Right lobe of liver (tissue), 6 donors: ENCODE results near the gene TOB1. TPM values are rescaled to one million over a fixed set of nuclear protein-coding genes. Genes with fewer than 3 reads are reported as not detected.

Experiments
- ATAC-seq, 4 donors: fragments of 200-7000 bp; cut with Tn5 transposase; one replicate each; pipeline ENCODE4 v1.9.1; 2020; ENCODE audit warnings: mild to moderate bottlenecking in 4 of 4, moderate library complexity in 4 of 4
- DNase-seq, 3 donors: peaks; one replicate each; pipeline ENCODE4 v3.0.0-alpha.2; 2020
- H3K27ac ChIP-seq, 3 donors: fragments of 200-600 bp; one replicate each; pipeline ENCODE4 v1.8.0; 2022
- H3K27me3 ChIP-seq, 2 donors: fragments of 200-600 bp; one replicate each; pipeline ENCODE4 v1.8.0; 2022
- H3K36me3 ChIP-seq, 4 donors: fragments of 200-600 bp; sonication (generic) in 1 of 4; one replicate each; pipeline versions ENCODE4 v1.5.1 to v1.8.0; 2017 to 2022; ENCODE audit warnings: control low read depth in 1 of 4
- H3K4me1 ChIP-seq, 4 donors: fragments of 200-600 bp; sonication (generic) in 1 of 4; one replicate each; pipeline versions ENCODE4 v1.5.1 to v1.8.0; 2017 to 2022; ENCODE audit warnings: control low read depth in 1 of 4
- H3K4me3 ChIP-seq, 3 donors: fragments of 200-600 bp; one replicate each; pipeline ENCODE4 v1.8.0; 2022
- H3K9me3 ChIP-seq, 4 donors: fragments of 200-600 bp; sonication (generic) in 1 of 4; one replicate each; pipeline versions ENCODE4 v1.5.1 to v1.8.0; 2017 to 2022; ENCODE audit warnings: control low read depth in 1 of 4
- CTCF ChIP-seq, 4 donors: fragments of 200-600 bp in 3 of 4; fragments of 450-650 bp in 1 of 4; IDR thresholded peaks; one replicate each; pipeline versions ENCODE4 v1.5.1 to v1.8.0; 2016 to 2022; ENCODE audit warnings: antibody characterized with exemption in 4 of 4, mild to moderate bottlenecking in 2 of 4
- POLR2A ChIP-seq: fragments of 450-650 bp; IDR thresholded peaks from one replicate; pipeline ENCODE4 v1.6.1; 2017; ENCODE audit warnings: antibody characterized with exemption, mild to moderate bottlenecking
- WGBS: methylation state at CpG from one replicate; pipeline ENCODE4 v1.1.6; 2018; ENCODE audit warnings: low coverage, low lambda C conversion rate; ENCODE audit not compliant: insufficient coverage; ENCODE audit errors: missing lambda C conversion rate; 5-methylcytosine and 5-hydroxymethylcytosine counted together
- intact Hi-C, 2 donors: fragments of 100-400 bp; cut with DNase I; formaldehyde crosslinking; loops; one replicate each; pipeline versions ENCODE4 v1.11.2 to v1.14.1; 2022
- total RNA-seq, 6 experiments: library from RNA; depleted of rRNA in 2 of 6; stranded (reverse); fragments of >200 nt in 2 of 6; fragmentation: NEBNext Ultra II Directional in 3 of 6; extraction: Animal tissue kit (Norgen Biotek cat#: 25700) in 3 of 6; gene quantifications; one replicate each; pipeline versions ENCODE4 v1.1.0 to v1.2.4, GENCODE V29; 2016 to 2023
- donor health status: DM: no; HTN: yes; CAD: no.
- donor health status: DM: no; HTN: no; CAD: no.
- donor health status: DM: no; HTN: no; CAD: no.
- donor health status: DM: no; HTN: yes; CAD: no.
- donor health status: DM: no; HTN: yes; CAD: no.

TOB1 gene
- total RNA-seq, 6 experiments from 2014 or later: 36.2 to 222 (median 82.1) TPM

- peaks cover 0 to 12% (median 5%) of the 10 kb centered on the region in 4 donors for H3K4me1 ChIP-seq
- H3K4me3 ChIP-seq: no peak overlapping the region
- H3K27me3 ChIP-seq: no peaks in the 10 kb centered on the region
- DNase-seq (no peak), ATAC-seq (no peak)
- no peaks in the 10 kb centered on the region for H3K36me3 ChIP-seq
- no peak overlapping the region for H3K27ac ChIP-seq
- H3K9me3 ChIP-seq: no peaks in the 10 kb centered on the region
- 48% methylated on average over 2 of the region's 2 CpGs for WGBS
- TF ChIP-seq POLR2A: no peak
- no peak for TF ChIP-seq CTCF (IDR thresholded peaks at IDR 0.05)
- intact Hi-C loops: loop anchor here in 1 of 2 donors (5.0 kb wide), 1 partner anchor 109 kb away; no protein-coding TSS in a partner anchor
Observed at GRCh38 chr17:50848711-50849110, 17.4 kb downstream of the TOB1 start.

- peaks cover 0 to 5% (median 2%) of the 10 kb centered on the region in 4 donors for H3K4me1 ChIP-seq
- no peaks in the 10 kb centered on the region for H3K9me3 ChIP-seq
- DNase-seq: no peak
- ATAC-seq: no peak
- TF ChIP-seq POLR2A: no peak
- TF ChIP-seq CTCF (IDR thresholded peaks at IDR 0.05): peak in 1 of 4 donors; percentile 10
- H3K27ac ChIP-seq: no peak overlapping the region
- WGBS: 100% methylated on average over 1 of the region's 3 CpGs
- intact Hi-C loops: loop anchor here in 1 of 2 donors (5.0 kb wide), 1 partner anchor 109 kb away; no protein-coding TSS in a partner anchor
- H3K4me3 ChIP-seq: no peak overlapping the region
- H3K27me3 ChIP-seq: no peaks in the 10 kb centered on the region
- no peaks in the 10 kb centered on the region for H3K36me3 ChIP-seq
Observed at GRCh38 chr17:50848039-50848438, 18.1 kb downstream of the TOB1 start.

GRCh38 chr17:50847566-50847965 is 18.6 kb downstream of the TOB1 start:
- intact Hi-C loops: loop anchor here in 1 of 2 donors (5.0 kb wide), 1 partner anchor 110 kb away; no protein-coding TSS in a partner anchor
- Histone ChIP-seq H3K36me3 (no peaks in the 10 kb centered on the region), H3K4me1 (peaks cover 0 to under 1% (median 0%) of the 10 kb centered on the region in 4 donors), H3K27me3 (no peaks in the 10 kb centered on the region), H3K27ac (no peak overlapping the region), H3K4me3 (no peak overlapping the region), H3K9me3 (no peaks in the 10 kb centered on the region)
- WGBS: 100% methylated on average over 2 of the region's 4 CpGs
- ATAC-seq (no peak), DNase-seq (no peak)
- TF ChIP-seq CTCF (IDR thresholded peaks at IDR 0.05): no peak
- TF ChIP-seq POLR2A: no peak

GRCh38 chr17:50845240-50846147 is 20.7 kb downstream of the TOB1 start:
- intact Hi-C loops: loop anchor here in 1 of 2 donors (5.0 kb wide), 1 partner anchor 112 kb away; no protein-coding TSS in a partner anchor
- 72% methylated on average over 2 of the region's 12 CpGs for WGBS

More at GRCh38 chr17:50845240-50846147, 20.7 kb downstream of the TOB1 start:
- no peaks in the 10 kb centered on the region for H3K36me3 ChIP-seq
- no peak overlapping the region for H3K4me3 ChIP-seq
- no peaks in the 10 kb centered on the region for H3K27me3 ChIP-seq
- DNase-seq (no peak), ATAC-seq (peak in 1 of 4 donors; percentile 5)
- no peak for TF ChIP-seq CTCF (IDR thresholded peaks at IDR 0.05)
- no peak for TF ChIP-seq POLR2A
- H3K27ac ChIP-seq: no peak overlapping the region
- H3K9me3 ChIP-seq: no peaks in the 10 kb centered on the region
- H3K4me1 ChIP-seq: no peaks in the 10 kb centered on the region
